IMR-90 (cell line): ENCODE measurements around the gene ATXN3. TPM values are rescaled to one million over a fixed set of nuclear protein-coding genes. Genes with fewer than 3 reads are reported as not detected.

Experiments
- ATAC-seq: fragments of 200-7000 bp; cut with Tn5 transposase; 2 replicates; pipeline ENCODE4 v1.9.1; 2020; ENCODE audit warnings: low read depth, mild to moderate bottlenecking, moderate library complexity
- BruUV-seq: library from RNA; stranded (reverse); fragments of 400-500 nt; replicated peaks from 2 replicates; lab custom pipeline; 2021; lab: Mats Ljungman, UMichigan
- CTCF ChIA-PET: fragments of 300-600 bp; formaldehyde crosslinking; extraction: SDS; loops from one replicate; lab custom pipeline; 2021; ENCODE audit warnings: antibody characterized with exemption; lab: Yijun Ruan, JAX
- POLR2A ChIA-PET: fragments of 300-600 bp; sonication (Branson Sonifier 250); formaldehyde crosslinking; loops from one replicate; lab custom pipeline; 2022; ENCODE audit warnings: antibody characterized with exemption; ENCODE audit not compliant: unreplicated experiment; lab: Charles Lee
- DNase-seq: peaks from one replicate; pipeline ENCODE4 v3.0.0; 2013
- H2AFZ ChIP-seq: replicated peaks from 2 replicates; pipeline ENCODE3; 2013; ENCODE audit warnings: low read length, mild to moderate bottlenecking; ENCODE audit not compliant: poor library complexity
- H2AK5ac ChIP-seq: 2 replicates; pipeline ENCODE4 v1.6.1; 2013; ENCODE audit warnings: low read depth, low read length, inconsistent platforms
- H2AK9ac ChIP-seq: replicated peaks from 2 replicates; pipeline ENCODE3; 2013; ENCODE audit warnings: mild to moderate bottlenecking, low read depth, low read length, moderate library complexity; ENCODE audit not compliant: poor library complexity
- H2BK120ac ChIP-seq: 2 replicates; pipeline ENCODE4 v1.6.1; 2013; ENCODE audit warnings: low read depth, low read length, inconsistent platforms
- H2BK15ac ChIP-seq: 3 replicates; pipeline ENCODE4 v1.6.1; 2013; ENCODE audit warnings: low read depth, low read length, inconsistent platforms
- H2BK20ac ChIP-seq: 2 replicates; pipeline ENCODE4 v1.6.1; 2013; ENCODE audit warnings: low read depth, mild to moderate bottlenecking, inconsistent platforms, low read length, moderate library complexity
- H2BK5ac ChIP-seq: 2 replicates; pipeline ENCODE4 v1.6.1; 2013; ENCODE audit warnings: mild to moderate bottlenecking, low read depth, low read length, inconsistent platforms; ENCODE audit not compliant: poor library complexity, severe bottlenecking
- H3K14ac ChIP-seq: replicated peaks from 2 replicates; pipeline ENCODE4 v1.6.1; 2013; ENCODE audit warnings: low read depth, low read length, inconsistent platforms
- H3K18ac ChIP-seq: 2 replicates; pipeline ENCODE4 v1.6.1; 2013; ENCODE audit warnings: low read depth, low read length, control low read depth
- H3K23ac ChIP-seq: 2 replicates; pipeline ENCODE4 v1.6.1; 2013; ENCODE audit warnings: low read depth, low read length, inconsistent platforms
- H3K27ac ChIP-seq: 2 replicates; pipeline ENCODE4 v1.5.1; 2013; ENCODE audit warnings: mild to moderate bottlenecking, control low read depth, low read length; ENCODE audit not compliant: insufficient read depth
- H3K27me3 ChIP-seq: 2 replicates; pipeline ENCODE4 v1.6.1; 2013; ENCODE audit warnings: low read length; ENCODE audit not compliant: control insufficient read depth, insufficient read depth
- H3K36me3 ChIP-seq: 2 replicates; pipeline ENCODE4 v1.6.1; 2013; ENCODE audit warnings: low read length, mixed read lengths; ENCODE audit not compliant: control insufficient read depth, insufficient read depth
- H3K4ac ChIP-seq: 2 replicates; pipeline ENCODE4 v1.6.1; 2013; ENCODE audit warnings: low read depth, low read length, inconsistent platforms
- H3K4me1 ChIP-seq: 2 replicates; pipeline ENCODE4 v1.6.1; 2013; ENCODE audit warnings: low read length, mixed read lengths; ENCODE audit not compliant: control insufficient read depth, insufficient read depth
- H3K4me2 ChIP-seq: 2 replicates; pipeline ENCODE4 v1.6.1; 2013; ENCODE audit warnings: low read depth, mild to moderate bottlenecking, control low read depth, low read length, moderate library complexity
- H3K4me3 ChIP-seq: 2 replicates; pipeline ENCODE4 v1.5.1; 2013; ENCODE audit warnings: low read depth, mild to moderate bottlenecking, control low read depth, low read length, moderate library complexity; ENCODE audit not compliant: insufficient read depth
- H3K56ac ChIP-seq: 2 replicates; pipeline ENCODE4 v1.6.1; 2013; ENCODE audit warnings: low read length, inconsistent platforms; ENCODE audit not compliant: insufficient read depth; ENCODE audit errors: extremely low read depth
- H3K79me1 ChIP-seq, 2 experiments: 2 replicates each; pipeline ENCODE4 v1.6.1; 2013; ENCODE audit warnings: low read length in 2 of 2, inconsistent platforms in 1 of 2, low read depth in 1 of 2
- H3K9ac ChIP-seq: 2 replicates; pipeline ENCODE4 v1.6.1; 2013; ENCODE audit warnings: low read depth, low read length, control low read depth
- H3K9me1 ChIP-seq: 2 replicates; pipeline ENCODE4 v1.6.1; 2013; ENCODE audit warnings: low read length, inconsistent platforms; ENCODE audit not compliant: insufficient read depth
- H3K9me3 ChIP-seq: 2 replicates; pipeline ENCODE4 v1.6.1; 2013; ENCODE audit warnings: low read length; ENCODE audit not compliant: control insufficient read depth, insufficient read depth
- H4K20me1 ChIP-seq: 2 replicates; pipeline ENCODE4 v1.6.1; 2013; ENCODE audit warnings: low read length, inconsistent platforms; ENCODE audit not compliant: insufficient read depth
- H4K5ac ChIP-seq: 2 replicates; pipeline ENCODE4 v1.6.1; 2013; ENCODE audit warnings: mild to moderate bottlenecking, low read depth, low read length, control low read depth
- H4K8ac ChIP-seq, 2 experiments: 2 replicates each; pipeline ENCODE4 v1.6.1; 2013; ENCODE audit warnings: low read depth in 2 of 2, low read length in 2 of 2, control low read depth in 1 of 2, inconsistent platforms in 1 of 2
- H4K91ac ChIP-seq: 2 replicates; pipeline ENCODE4 v1.6.1; 2013; ENCODE audit warnings: low read depth, low read length, inconsistent platforms; ENCODE audit not compliant: insufficient read depth
- BHLHE40 ChIP-seq: fragments of 150-350 bp; IDR thresholded peaks from 2 replicates; pipeline ENCODE4 v1.6.1; 2016; ENCODE audit warnings: mild to moderate bottlenecking, low read depth, low read length
- MAFK ChIP-seq: IDR thresholded peaks from 2 replicates; pipeline ENCODE4 v1.6.1; 2012; ENCODE audit warnings: low read depth, low read length, improper control_type of control experiment
- MAZ ChIP-seq: IDR thresholded peaks from 2 replicates; pipeline ENCODE4 v1.6.1; 2012; ENCODE audit warnings: low read depth, mild to moderate bottlenecking, low read length, improper control_type of control experiment, moderate library complexity, borderline replicate concordance
- MXI1 ChIP-seq: IDR thresholded peaks from 2 replicates; pipeline ENCODE4 v1.6.1; 2012; ENCODE audit warnings: low read depth, mild to moderate bottlenecking, low read length, moderate library complexity, borderline replicate concordance
- NFE2L2 ChIP-seq: fragments of 150-350 bp; IDR thresholded peaks from 2 replicates; pipeline ENCODE4 v1.6.1; 2016; ENCODE audit warnings: low read depth, mild to moderate bottlenecking, low read length
- POLR2A ChIP-seq: IDR thresholded peaks from 2 replicates; pipeline ENCODE4 v1.6.1; 2012; ENCODE audit warnings: mild to moderate bottlenecking, low read depth, low read length
- RCOR1 ChIP-seq: IDR thresholded peaks from 2 replicates; pipeline ENCODE4 v1.6.1; 2012; ENCODE audit warnings: mild to moderate bottlenecking, low read length, improper control_type of control experiment; ENCODE audit not compliant: insufficient replicate concordance
- RFX5 ChIP-seq: IDR thresholded peaks from 2 replicates; pipeline ENCODE4 v1.8.0; 2012; ENCODE audit warnings: low read depth, mild to moderate bottlenecking, low read length, moderate library complexity
- USF2 ChIP-seq: fragments of 150-350 bp; IDR thresholded peaks from 2 replicates; pipeline ENCODE4 v1.6.1; 2017; ENCODE audit warnings: mild to moderate bottlenecking, antibody characterized with exemption, low read length, low read depth
- WGBS, 2 experiments: methylation state at CpG; one replicate each; pipeline versions ENCODE4 v1.1.5 to v1.1.7; 2013; ENCODE audit warnings: missing lambda C conversion rate in 2 of 2; ENCODE audit not compliant: insufficient read length in 1 of 2; ENCODE audit errors: extremely low coverage in 2 of 2; 5-methylcytosine and 5-hydroxymethylcytosine counted together
- dilution Hi-C: fragments of 300-500 bp; cut with HindIII; formaldehyde crosslinking; loops from one replicate; pipeline ENCODE4 v1.14.3; 2018; ENCODE audit warnings: low sequenced_read_pairs; ENCODE audit not compliant: unreplicated experiment
- in situ Hi-C: fragments of 300-500 bp; cut with MboI; formaldehyde crosslinking; loops from 3 replicates; pipeline ENCODE4 v1.14.3; 2019; ENCODE audit warnings: low sequenced_read_pairs, inconsistent platforms, mixed read lengths
- intact Hi-C: fragments of 100-400 bp; cut with micrococcal nuclease; formaldehyde crosslinking; loops from 2 replicates; pipeline ENCODE4 v1.10.0; 2022
- polyA plus RNA-seq, 3 experiments: library from polyadenylated mRNA; depleted of rRNA; stranded (reverse); fragments of >200 nt; gene quantifications; 2 replicates each; pipeline ENCODE4 v1.2.3, GENCODE V29; 2012; ENCODE audit warnings: low replicate concordance in 1 of 3
- total RNA-seq: library from RNA; depleted of rRNA; stranded (reverse); fragments of >200 nt; gene quantifications from 2 replicates; pipeline ENCODE4 v1.2.3, GENCODE V29; 2012

The ATXN3 gene
- total and polyA plus RNA-seq, 2 of the 4 experiments (the other 2 are of a cell fraction) = 9.0 to 13.9 TPM

DNA sequence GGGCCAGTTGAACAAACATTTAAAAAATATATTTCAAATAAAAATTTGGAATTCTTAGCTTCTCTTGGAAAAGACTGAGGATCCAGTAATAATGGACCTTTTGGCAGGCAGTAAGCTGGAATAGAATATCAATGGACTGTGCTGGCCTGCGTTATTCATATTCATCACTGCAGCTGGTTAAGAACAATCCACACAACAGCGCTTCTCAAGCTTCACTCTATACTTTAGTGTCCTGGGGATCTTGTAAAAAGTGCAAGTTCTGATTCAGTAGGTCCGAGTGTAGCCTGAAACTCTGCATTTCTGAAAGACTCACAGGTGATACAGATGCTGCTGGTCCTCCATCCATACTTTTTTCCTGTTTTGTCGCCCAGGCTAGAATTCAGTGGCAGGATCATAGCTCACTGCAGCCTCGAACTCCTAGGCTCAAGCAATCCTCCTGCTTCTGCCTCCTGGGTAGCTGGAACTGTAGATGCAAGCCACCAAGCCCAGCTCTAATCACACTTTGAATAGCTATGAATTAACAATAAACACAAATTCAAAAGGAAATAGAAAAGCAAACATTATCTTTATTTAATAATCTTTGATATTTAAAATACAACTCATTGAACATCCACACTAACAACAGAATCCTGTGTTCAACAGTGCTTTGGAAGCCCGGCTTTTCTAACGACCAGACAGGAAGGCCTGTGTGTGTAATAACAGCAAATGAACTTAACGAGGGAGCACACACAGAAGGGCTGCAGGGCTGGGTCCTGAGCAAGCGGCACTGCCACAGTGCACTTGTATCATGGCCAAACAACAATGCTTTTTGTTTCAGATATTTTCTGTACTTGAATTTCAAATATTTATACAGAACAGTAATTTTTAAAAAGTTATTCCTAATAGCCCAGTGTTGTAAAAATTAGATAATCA lies 48.1 kb downstream of the ATXN3 start (continued):
- TF ChIP-seq BHLHE40 = no peak
- TF ChIP-seq POLR2A = no peak

DNA sequence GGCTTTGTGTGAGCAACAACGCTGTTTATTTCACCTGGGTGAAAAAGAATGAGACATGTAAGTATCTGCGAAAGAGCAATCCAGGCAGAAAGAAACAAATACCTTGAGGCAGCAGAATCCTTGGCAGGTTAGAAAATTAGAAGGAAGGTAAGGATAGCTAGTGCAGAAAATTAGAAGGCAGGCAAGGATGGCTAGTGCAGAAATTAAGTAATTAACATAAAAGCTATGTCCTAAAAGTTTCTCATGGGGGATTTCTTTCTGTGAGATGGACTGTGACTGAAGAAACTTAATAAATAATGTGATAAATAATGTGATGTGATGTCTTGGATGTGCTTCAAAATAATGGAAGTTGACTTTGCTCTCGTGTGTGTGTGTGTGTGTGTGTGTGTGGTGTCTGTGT lies 56.6 kb downstream of the ATXN3 start:
- in situ Hi-C loops = no loop called here
- Histone ChIP-seq H3K27ac (no peak overlapping the region), H3K4ac (no peak overlapping the region), H2BK15ac (no peak overlapping the region), H3K4me3 (no peak overlapping the region), H2BK20ac (no peak overlapping the region), H3K4me1 (no peaks in the 10 kb centered on the region), H4K8ac (no peak overlapping the region), H3K36me3 (no peaks in the 10 kb centered on the region), H3K9ac (no peak overlapping the region), H3K56ac (no peak overlapping the region), H4K91ac (no peak overlapping the region), H2AK9ac (no peak overlapping the region), H3K79me1 (no peaks in the 10 kb centered on the region), H3K14ac (no peak overlapping the region), H4K20me1 (no peaks in the 10 kb centered on the region), H2AFZ (no peak overlapping the region), H2AK5ac (no peak overlapping the region), H4K5ac (no peak overlapping the region), H3K9me3 (peaks cover 4% of the 10 kb centered on the region; the same call in 1 of the 2 replicates), H3K9me1 (no peaks in the 10 kb centered on the region), H2BK5ac (no peak overlapping the region), H3K27me3 (no peaks in the 10 kb centered on the region), H2BK120ac (no peak overlapping the region), H3K23ac (no peak overlapping the region), H3K18ac (no peak overlapping the region), H3K4me2 (no peak overlapping the region)
- 70% methylated on average over 1 of the region's 3 CpGs; no CpG with 5 or more reads in 1 of the 2 experiments for WGBS, 2 experiments
- dilution Hi-C loops = no loop called here
- no peak for DNase-seq
- ChIA-PET CTCF (no interaction called here), POLR2A (no interaction called here)
- ATAC-seq = no peak
- TF ChIP-seq MAZ (no peak), NFE2L2 (no peak), USF2 (no peak), MAFK (no peak), MXI1 (no peak), RCOR1 (no peak), POLR2A (no peak), RFX5 (no peak)
- BruUV-seq = no TSS peak
- intact Hi-C loops = no loop called here
